IMR-90 (cell line): ENCODE measurements around the gene GNB1L. TPM values are rescaled to one million over a fixed set of nuclear protein-coding genes. Genes with fewer than 3 reads are reported as not detected.

Experiments
- RAD21 ChIP-seq: IDR thresholded peaks from 2 replicates; pipeline ENCODE4 v1.6.1; 2012; ENCODE audit warnings: low read length, improper control_type of control experiment
- polyA plus RNA-seq, 3 experiments: library from polyadenylated mRNA; depleted of rRNA; stranded (reverse); fragments of >200 nt; gene quantifications; 2 replicates each; pipeline ENCODE4 v1.2.3, GENCODE V29; 2012; ENCODE audit warnings: low replicate concordance in 1 of 3
- total RNA-seq: library from RNA; depleted of rRNA; stranded (reverse); fragments of >200 nt; gene quantifications from 2 replicates; pipeline ENCODE4 v1.2.3, GENCODE V29; 2012
- TF ChIP-seq, protein P1 (sequence below): fragments of 150-350 bp; IDR thresholded peaks from 2 replicates; pipeline ENCODE4 v1.6.1; 2016; ENCODE audit warnings: low read depth, mild to moderate bottlenecking, low read length, moderate library complexity, borderline replicate concordance

Gene GNB1L
- total and polyA plus RNA-seq, 2 of the 4 experiments (the other 2 are of a cell fraction), result 2.5 to 4.4 TPM

DNA sequence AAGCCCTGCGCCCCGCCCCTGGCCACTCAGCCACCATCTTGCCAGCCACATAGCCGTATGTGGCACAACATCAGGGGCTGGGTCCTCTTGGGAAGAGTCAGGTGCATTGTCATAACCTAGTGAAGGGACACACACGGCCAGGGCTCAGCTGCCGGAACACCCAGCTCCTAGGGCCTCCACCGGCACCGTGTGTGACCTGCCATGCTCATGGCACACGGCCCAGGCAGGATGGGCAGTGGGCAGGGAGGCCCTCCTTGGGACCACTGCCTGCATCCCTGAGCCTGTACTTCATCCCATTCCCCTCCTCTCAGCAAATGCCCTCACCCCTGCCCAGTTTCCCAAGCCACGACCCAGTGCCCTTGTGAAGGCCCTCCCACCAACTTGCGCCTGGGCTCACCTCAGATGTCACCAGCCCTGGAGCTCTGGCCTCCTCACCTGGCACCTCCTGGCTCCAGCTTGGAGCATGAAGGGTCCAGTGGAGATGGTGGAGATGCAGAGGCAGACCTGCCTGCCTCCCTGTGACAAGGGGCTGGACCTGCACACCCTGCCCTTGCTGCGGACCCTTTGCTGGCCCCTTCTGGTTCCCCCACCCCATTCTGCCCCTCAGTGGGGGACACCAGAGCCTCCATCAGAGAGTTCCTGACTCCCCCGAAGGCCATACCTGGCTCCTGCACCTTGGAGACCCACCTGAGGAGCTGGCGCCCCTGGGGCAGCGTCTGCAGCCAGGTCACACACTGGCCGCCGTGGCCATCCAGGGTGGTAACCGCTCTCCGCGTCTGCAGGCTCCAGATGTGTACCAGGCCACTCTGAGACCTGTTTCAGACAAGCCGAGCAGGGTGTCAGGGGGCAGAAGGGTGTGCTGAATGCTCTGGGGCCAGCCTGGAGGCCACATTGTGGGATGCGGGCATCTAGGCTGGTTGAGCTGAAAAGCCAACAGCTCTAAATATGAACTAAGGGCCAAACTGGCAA, 34.5 kb downstream of the GNB1L start (continued):
- TF ChIP-seq, protein P1, sequence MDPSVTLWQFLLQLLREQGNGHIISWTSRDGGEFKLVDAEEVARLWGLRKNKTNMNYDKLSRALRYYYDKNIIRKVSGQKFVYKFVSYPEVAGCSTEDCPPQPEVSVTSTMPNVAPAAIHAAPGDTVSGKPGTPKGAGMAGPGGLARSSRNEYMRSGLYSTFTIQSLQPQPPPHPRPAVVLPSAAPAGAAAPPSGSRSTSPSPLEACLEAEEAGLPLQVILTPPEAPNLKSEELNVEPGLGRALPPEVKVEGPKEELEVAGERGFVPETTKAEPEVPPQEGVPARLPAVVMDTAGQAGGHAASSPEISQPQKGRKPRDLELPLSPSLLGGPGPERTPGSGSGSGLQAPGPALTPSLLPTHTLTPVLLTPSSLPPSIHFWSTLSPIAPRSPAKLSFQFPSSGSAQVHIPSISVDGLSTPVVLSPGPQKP, result no peak
- no peak for TF ChIP-seq RAD21
